GM13976 (cell line): ENCODE measurements around the gene TNFRSF13B.

Experiments used
- DNase-seq: peaks from one replicate; pipeline ENCODE4 v3.0.0; 2012; ENCODE audit warnings: low spot score
- in situ Hi-C: fragments of 300-500 bp; cut with MboI; formaldehyde crosslinking; loops from one replicate; pipeline ENCODE4 v1.12.0; 2022; ENCODE audit warnings: low sequenced_read_pairs, mixed read lengths, inconsistent platforms; ENCODE audit not compliant: unreplicated experiment
- TF ChIP-seq, protein P1 (sequence below): IDR thresholded peaks from 2 replicates; pipeline ENCODE4 v1.5.1; 2012; ENCODE audit warnings: borderline replicate concordance, mild to moderate bottlenecking; ENCODE audit not compliant: insufficient read depth; ENCODE audit errors: extremely low read depth, missing control alignments, control extremely low read depth

Gene TNFRSF13B

GRCh38 chr17:16932611-16933010 is 39.3 kb downstream of the TNFRSF13B start:
- TF ChIP-seq, protein P1, sequence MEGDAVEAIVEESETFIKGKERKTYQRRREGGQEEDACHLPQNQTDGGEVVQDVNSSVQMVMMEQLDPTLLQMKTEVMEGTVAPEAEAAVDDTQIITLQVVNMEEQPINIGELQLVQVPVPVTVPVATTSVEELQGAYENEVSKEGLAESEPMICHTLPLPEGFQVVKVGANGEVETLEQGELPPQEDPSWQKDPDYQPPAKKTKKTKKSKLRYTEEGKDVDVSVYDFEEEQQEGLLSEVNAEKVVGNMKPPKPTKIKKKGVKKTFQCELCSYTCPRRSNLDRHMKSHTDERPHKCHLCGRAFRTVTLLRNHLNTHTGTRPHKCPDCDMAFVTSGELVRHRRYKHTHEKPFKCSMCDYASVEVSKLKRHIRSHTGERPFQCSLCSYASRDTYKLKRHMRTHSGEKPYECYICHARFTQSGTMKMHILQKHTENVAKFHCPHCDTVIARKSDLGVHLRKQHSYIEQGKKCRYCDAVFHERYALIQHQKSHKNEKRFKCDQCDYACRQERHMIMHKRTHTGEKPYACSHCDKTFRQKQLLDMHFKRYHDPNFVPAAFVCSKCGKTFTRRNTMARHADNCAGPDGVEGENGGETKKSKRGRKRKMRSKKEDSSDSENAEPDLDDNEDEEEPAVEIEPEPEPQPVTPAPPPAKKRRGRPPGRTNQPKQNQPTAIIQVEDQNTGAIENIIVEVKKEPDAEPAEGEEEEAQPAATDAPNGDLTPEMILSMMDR = no peak
- in situ Hi-C loops = no loop called here
- DNase-seq = no peak

GRCh38 chr17:16932156-16932555 is 39.8 kb downstream of the TNFRSF13B start:
- DNase-seq = no peak
- TF ChIP-seq, protein P1 = no peak
- in situ Hi-C loops = no loop called here

GRCh38 chr17:16931318-16932060 is 40.4 kb downstream of the TNFRSF13B start:
- DNase-seq = no peak
- in situ Hi-C loops = no loop called here
- TF ChIP-seq, protein P1 = no peak

- no peak for DNase-seq
- TF ChIP-seq, protein P1 = no peak
- in situ Hi-C loops = no loop called here
Observed at GRCh38 chr17:16930571-16931317, 41.2 kb downstream of the TNFRSF13B start.

DNA sequence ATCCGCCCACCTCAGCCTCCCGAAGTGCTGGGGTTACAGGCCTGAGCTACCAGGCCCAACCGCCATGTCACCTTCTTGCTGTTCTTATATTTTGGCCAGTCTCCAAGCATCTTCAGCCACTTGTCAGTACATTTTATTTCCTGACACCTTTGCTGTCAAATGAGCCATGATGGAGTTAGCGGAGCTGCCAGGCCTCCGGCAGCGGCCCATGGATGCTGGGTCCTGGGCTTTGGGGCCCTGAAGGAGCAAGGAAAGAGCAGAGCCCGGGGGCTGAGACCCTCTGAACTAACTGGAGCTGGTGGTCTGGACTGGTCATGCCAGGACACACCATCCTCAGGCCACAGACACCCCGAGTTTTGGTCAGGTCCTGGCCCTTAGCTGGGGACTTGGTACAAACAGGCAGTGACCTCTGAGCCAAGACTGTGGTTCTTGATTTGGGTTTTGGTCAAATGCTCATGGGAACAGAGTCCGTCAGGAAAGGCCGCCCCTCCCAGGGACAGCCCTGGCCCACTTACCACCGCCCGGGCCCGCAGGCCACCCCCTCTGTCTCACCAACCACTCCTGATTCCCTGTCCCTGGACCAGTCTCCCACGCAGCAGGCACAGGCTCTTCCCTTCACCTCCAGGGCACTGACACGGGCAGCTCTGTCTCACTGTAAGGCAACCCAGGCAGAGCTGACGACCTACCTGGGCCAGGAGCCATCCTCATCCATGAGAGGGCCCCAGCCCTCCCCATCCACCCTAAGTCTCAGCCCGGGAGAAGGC is 42.0 kb downstream of the TNFRSF13B start:
- in situ Hi-C loops = no loop called here
- TF ChIP-seq, protein P1 = no peak
- DNase-seq = no peak

GRCh38 chr17:16929035-16929680 is 42.8 kb downstream of the TNFRSF13B start:
- TF ChIP-seq, protein P1 = no peak
- in situ Hi-C loops = no loop called here
- no peak for DNase-seq
